Ammon's horn (tissue), 1 donor: ENCODE measurements around the gene TTC21B.

ENCODE experiments used
- DNase-seq: peaks from one replicate; pipeline ENCODE4 v3.0.0-alpha.2; 2016; ENCODE audit warnings: low spot score

Gene TTC21B

GRCh38 chr2:165924946-165925345, 28.6 kb downstream of the TTC21B start:
- DNase-seq: no peak

- no peak for DNase-seq
Measured at GRCh38 chr2:165920748-165921147, 32.8 kb downstream of the TTC21B start.

- no peak for DNase-seq
Measured at GRCh38 chr2:165913636-165914035, 39.9 kb downstream of the TTC21B start.

GRCh38 chr2:165911981-165912380, 41.6 kb downstream of the TTC21B start:
- no peak for DNase-seq

GRCh38 chr2:165911231-165911630, 42.3 kb downstream of the TTC21B start:
- DNase-seq: no peak

GRCh38 chr2:165909466-165909865, 44.1 kb downstream of the TTC21B start:
- no peak for DNase-seq

- no peak for DNase-seq
Measured at GRCh38 chr2:165905854-165906253, 47.7 kb downstream of the TTC21B start.

- no peak for DNase-seq
Measured at GRCh38 chr2:165905269-165905668, 48.3 kb downstream of the TTC21B start.

- DNase-seq: no peak
Measured at GRCh38 chr2:165904432-165904831, 49.1 kb downstream of the TTC21B start.

- no peak for DNase-seq
Measured at GRCh38 chr2:165903406-165903805, 50.2 kb downstream of the TTC21B start.

GRCh38 chr2:165902934-165903333, 50.6 kb downstream of the TTC21B start:
- DNase-seq: no peak

GRCh38 chr2:165901620-165902298, 51.8 kb downstream of the TTC21B start:
- DNase-seq: peak; percentile 36

- DNase-seq: no peak
Measured at GRCh38 chr2:165899311-165899710, 54.3 kb downstream of the TTC21B start.

GRCh38 chr2:165898381-165898780, 55.2 kb downstream of the TTC21B start:
- no peak for DNase-seq

- no peak for DNase-seq
Measured at GRCh38 chr2:165897726-165898125, 55.9 kb downstream of the TTC21B start.

GRCh38 chr2:165897074-165897473, 56.5 kb downstream of the TTC21B start:
- DNase-seq: no peak

GRCh38 chr2:165895974-165896373, 57.6 kb downstream of the TTC21B start:
- no peak for DNase-seq

- no peak for DNase-seq
Measured at GRCh38 chr2:165893556-165893955, 60.0 kb downstream of the TTC21B start.

GRCh38 chr2:165892526-165892925, 61.0 kb downstream of the TTC21B start:
- DNase-seq: no peak

GRCh38 chr2:165891943-165892342, 61.6 kb downstream of the TTC21B start:
- DNase-seq: no peak

GRCh38 chr2:165891345-165891744, 62.2 kb downstream of the TTC21B start:
- DNase-seq: no peak

- no peak for DNase-seq
Measured at GRCh38 chr2:165889798-165890197, 63.8 kb downstream of the TTC21B start.

- DNase-seq: peak; percentile 27
Measured at GRCh38 chr2:165889158-165889557, 64.4 kb downstream of the TTC21B start.

GRCh38 chr2:165888171-165888570, 65.4 kb downstream of the TTC21B start:
- DNase-seq: no peak
